Uterus (tissue), 2 donors: ENCODE results near the gene TMEM245.

ENCODE experiments used
- CTCF ChIP-seq, 4 experiments: fragments of 200-600 bp in 2 of 4; fragments of 450-650 bp in 2 of 4; sonication (generic) in 2 of 4; IDR thresholded peaks; one replicate each; pipeline ENCODE4 v1.5.1; 2016 to 2019; ENCODE audit warnings: antibody characterized with exemption in 4 of 4, mild to moderate bottlenecking in 2 of 4, moderate library complexity in 1 of 4
- POLR2A ChIP-seq, 2 donors: fragments of 450-650 bp; IDR thresholded peaks; one replicate each; pipeline ENCODE4 v1.6.1; 2016; ENCODE audit warnings: antibody characterized with exemption in 2 of 2, mild to moderate bottlenecking in 1 of 2, moderate library complexity in 1 of 2

- TF ChIP-seq CTCF (IDR thresholded peaks at IDR 0.05) (no peak), POLR2A (IDR thresholded peaks at IDR 0.05) (no peak)
Observed at GRCh38 chr9:109064963-109065702, 54.6 kb downstream of the TMEM245 start.
